Activated T-cell treated with anti-CD3 and anti-CD28 coated beads, Interleukin-2, amount 50 U/mL, for 24 hours (primary cell): ENCODE data around the gene ZMIZ2.
A peak's percentile ranks its signal among the peaks of the same experiment; 100 is the strongest.
"Not testable (repeated sequence)": the region's sequence is repeated elsewhere in the genome, so short reads cannot be mapped to it uniquely, and the experiment has no call there.

Experiments
- DNase-seq: peaks from one replicate; pipeline ENCODE4 v3.0.0-alpha.2; 2020
- H3K27ac Mint-ChIP-seq: 2 replicates; pipeline ENCODE4 v1.8.0; 2020; ENCODE audit warnings: mild to moderate bottlenecking, mixed read lengths
- H3K27me3 Mint-ChIP-seq: 2 replicates; pipeline ENCODE4 v1.8.0; 2020; ENCODE audit warnings: mixed read lengths
- H3K36me3 Mint-ChIP-seq: 2 replicates; pipeline ENCODE4 v1.8.0; 2020; ENCODE audit warnings: low read depth, mixed read lengths
- H3K4me1 Mint-ChIP-seq: 2 replicates; pipeline ENCODE4 v1.8.0; 2020; ENCODE audit warnings: low read depth, mixed read lengths
- H3K4me3 Mint-ChIP-seq: 2 replicates; pipeline ENCODE4 v1.8.0; 2020; ENCODE audit warnings: mild to moderate bottlenecking, moderate library complexity, mixed read lengths
- H3K9me3 Mint-ChIP-seq: 2 replicates; pipeline ENCODE4 v1.8.0; 2020; ENCODE audit warnings: mixed read lengths

Gene ZMIZ2

GRCh38 chr7:44769376-44769775 is 20.7 kb downstream of the ZMIZ2 start:
- Mint-ChIP-seq H3K36me3 (peaks cover 52% of the 10 kb centered on the region), H3K4me1 (peaks cover 37% of the 10 kb centered on the region), H3K9me3 (no peaks in the 10 kb centered on the region), H3K4me3 (no peak overlapping the region), H3K27ac (peak overlapping the region; percentile 26), H3K27me3 (no peaks in the 10 kb centered on the region)
- no peak for DNase-seq

- H3K36me3 Mint-ChIP-seq: peaks cover 47% of the 10 kb centered on the region
- no peaks in the 10 kb centered on the region for H3K9me3 Mint-ChIP-seq
- H3K4me3 Mint-ChIP-seq: no peak overlapping the region
- no peak for DNase-seq
- H3K27me3 Mint-ChIP-seq: no peaks in the 10 kb centered on the region
- peak overlapping the region; percentile 26 for H3K27ac Mint-ChIP-seq
- peaks cover 37% of the 10 kb centered on the region for H3K4me1 Mint-ChIP-seq
Measured at GRCh38 chr7:44769776-44770294, 21.2 kb downstream of the ZMIZ2 start.

GRCh38 chr7:44771358-44771757 is 22.7 kb downstream of the ZMIZ2 start:
- no peak for DNase-seq
- no peak overlapping the region for H3K27ac Mint-ChIP-seq
- H3K27me3 Mint-ChIP-seq: no peaks in the 10 kb centered on the region
- no peaks in the 10 kb centered on the region for H3K9me3 Mint-ChIP-seq
- no peak overlapping the region for H3K4me3 Mint-ChIP-seq
- H3K4me1 Mint-ChIP-seq: peaks cover 37% of the 10 kb centered on the region
- H3K36me3 Mint-ChIP-seq: peaks cover 32% of the 10 kb centered on the region

GRCh38 chr7:44772440-44772839 is 23.8 kb downstream of the ZMIZ2 start:
- Mint-ChIP-seq H3K9me3 (no peaks in the 10 kb centered on the region), H3K27ac (no peak overlapping the region), H3K4me1 (peaks cover 35% of the 10 kb centered on the region), H3K4me3 (no peak overlapping the region), H3K36me3 (peaks cover 21% of the 10 kb centered on the region), H3K27me3 (no peaks in the 10 kb centered on the region)
- DNase-seq: no peak

GRCh38 chr7:44772867-44773266 is 24.2 kb downstream of the ZMIZ2 start:
- DNase-seq: no peak
- H3K27ac Mint-ChIP-seq: no peak overlapping the region
- no peaks in the 10 kb centered on the region for H3K9me3 Mint-ChIP-seq
- peaks cover 17% of the 10 kb centered on the region for H3K36me3 Mint-ChIP-seq
- no peak overlapping the region for H3K4me3 Mint-ChIP-seq
- peaks cover 31% of the 10 kb centered on the region for H3K4me1 Mint-ChIP-seq
- H3K27me3 Mint-ChIP-seq: no peaks in the 10 kb centered on the region

GRCh38 chr7:44774486-44774885 is 25.8 kb downstream of the ZMIZ2 start:
- H3K27me3 Mint-ChIP-seq, H3K4me3 Mint-ChIP-seq, H3K9me3 Mint-ChIP-seq, H3K27ac Mint-ChIP-seq, DNase-seq, H3K36me3 Mint-ChIP-seq: not testable (repeated sequence)
- peaks cover 15% of the 10 kb centered on the region for H3K4me1 Mint-ChIP-seq

- no peak for DNase-seq
- no peak overlapping the region for H3K27ac Mint-ChIP-seq
- no peak overlapping the region for H3K4me3 Mint-ChIP-seq
- H3K9me3 Mint-ChIP-seq: no peaks in the 10 kb centered on the region
- peaks cover 6% of the 10 kb centered on the region for H3K4me1 Mint-ChIP-seq
- H3K27me3 Mint-ChIP-seq: no peaks in the 10 kb centered on the region
- no peaks in the 10 kb centered on the region for H3K36me3 Mint-ChIP-seq
Measured at GRCh38 chr7:44775383-44776107, 26.9 kb downstream of the ZMIZ2 start.

GRCh38 chr7:44776211-44776610 is 27.6 kb downstream of the ZMIZ2 start:
- peaks cover 3% of the 10 kb centered on the region for H3K4me1 Mint-ChIP-seq
- H3K9me3 Mint-ChIP-seq: no peaks in the 10 kb centered on the region
- H3K27me3 Mint-ChIP-seq: no peaks in the 10 kb centered on the region
- no peaks in the 10 kb centered on the region for H3K36me3 Mint-ChIP-seq
- H3K27ac Mint-ChIP-seq: no peak overlapping the region
- no peak for DNase-seq
- no peak overlapping the region for H3K4me3 Mint-ChIP-seq

GRCh38 chr7:44782460-44782859 is 33.8 kb downstream of the ZMIZ2 start:
- no peaks in the 10 kb centered on the region for H3K4me1 Mint-ChIP-seq
- H3K27me3 Mint-ChIP-seq: no peaks in the 10 kb centered on the region
- no peak for DNase-seq
- H3K9me3 Mint-ChIP-seq: peaks cover 5% of the 10 kb centered on the region
- no peaks in the 10 kb centered on the region for H3K36me3 Mint-ChIP-seq
- H3K27ac Mint-ChIP-seq: no peak overlapping the region
- H3K4me3 Mint-ChIP-seq: no peak overlapping the region

- no peaks in the 10 kb centered on the region for H3K36me3 Mint-ChIP-seq
- no peaks in the 10 kb centered on the region for H3K27me3 Mint-ChIP-seq
- no peak overlapping the region for H3K4me3 Mint-ChIP-seq
- no peak for DNase-seq
- H3K4me1 Mint-ChIP-seq: no peaks in the 10 kb centered on the region
- H3K9me3 Mint-ChIP-seq: peaks cover 5% of the 10 kb centered on the region
- no peak overlapping the region for H3K27ac Mint-ChIP-seq
Measured at GRCh38 chr7:44783407-44783806, 34.8 kb downstream of the ZMIZ2 start.

GRCh38 chr7:44784364-44784763 is 35.7 kb downstream of the ZMIZ2 start:
- Mint-ChIP-seq H3K36me3 (no peaks in the 10 kb centered on the region), H3K27me3 (no peaks in the 10 kb centered on the region), H3K9me3 (peaks cover 5% of the 10 kb centered on the region), H3K27ac (no peak overlapping the region), H3K4me1 (no peaks in the 10 kb centered on the region), H3K4me3 (no peak overlapping the region)
- DNase-seq: no peak

- not testable (repeated sequence) for H3K27me3 Mint-ChIP-seq, DNase-seq, H3K36me3 Mint-ChIP-seq, H3K4me1 Mint-ChIP-seq, H3K9me3 Mint-ChIP-seq, H3K27ac Mint-ChIP-seq, H3K4me3 Mint-ChIP-seq
Measured at GRCh38 chr7:44785218-44785617, 36.6 kb downstream of the ZMIZ2 start.

- DNase-seq: no peak
- no peaks in the 10 kb centered on the region for H3K4me1 Mint-ChIP-seq
- no peaks in the 10 kb centered on the region for H3K36me3 Mint-ChIP-seq
- H3K27me3 Mint-ChIP-seq: no peaks in the 10 kb centered on the region
- no peak overlapping the region for H3K4me3 Mint-ChIP-seq
- no peak overlapping the region for H3K27ac Mint-ChIP-seq
- peaks cover 5% of the 10 kb centered on the region for H3K9me3 Mint-ChIP-seq
Measured at GRCh38 chr7:44787041-44787440, 38.4 kb downstream of the ZMIZ2 start.

GRCh38 chr7:44787762-44788161 is 39.1 kb downstream of the ZMIZ2 start:
- Mint-ChIP-seq H3K4me3 (no peak overlapping the region), H3K4me1 (no peaks in the 10 kb centered on the region), H3K9me3 (peaks cover 5% of the 10 kb centered on the region), H3K36me3 (no peaks in the 10 kb centered on the region), H3K27me3 (no peaks in the 10 kb centered on the region), H3K27ac (no peak overlapping the region)
- no peak for DNase-seq

GRCh38 chr7:44789990-44790389 is 41.3 kb downstream of the ZMIZ2 start:
- Mint-ChIP-seq H3K4me1 (no peaks in the 10 kb centered on the region), H3K36me3 (no peaks in the 10 kb centered on the region), H3K4me3 (no peak overlapping the region), H3K27ac (no peak overlapping the region), H3K27me3 (no peaks in the 10 kb centered on the region), H3K9me3 (no peaks in the 10 kb centered on the region)
- no peak for DNase-seq
